Immature natural killer cell (primary cell): ENCODE data around the gene KATNB1. TPM values are rescaled to one million over a fixed set of nuclear protein-coding genes. Genes with fewer than 3 reads are reported as not detected.
A peak's percentile ranks its signal among the peaks of the same experiment; 100 is the strongest.

Experiments used
- DNase-seq, 3 donors: peaks; one replicate each; pipeline ENCODE4 v3.0.0; 2022; ENCODE audit warnings: mixed read lengths in 1 of 3
- H3K27ac Mint-ChIP-seq, 6 donors: one replicate each; pipeline ENCODE4 v1.8.0; 2020; ENCODE audit warnings: mixed read lengths in 6 of 6, mild to moderate bottlenecking in 5 of 6, inconsistent platforms in 4 of 6, moderate library complexity in 3 of 6
- H3K27me3 Mint-ChIP-seq, 3 donors: one replicate each; pipeline ENCODE4 v1.8.0; 2020 to 2021; ENCODE audit warnings: low read depth in 3 of 3, mild to moderate bottlenecking in 3 of 3, mixed read lengths in 3 of 3, moderate library complexity in 3 of 3, inconsistent platforms in 1 of 3
- H3K36me3 Mint-ChIP-seq, 3 donors: one replicate each; pipeline ENCODE4 v1.8.0; 2020; ENCODE audit warnings: mixed read lengths in 3 of 3, inconsistent platforms in 2 of 3, mild to moderate bottlenecking in 2 of 3
- H3K4me1 Mint-ChIP-seq, 2 donors: one replicate each; pipeline ENCODE4 v1.8.0; 2020; ENCODE audit warnings: inconsistent platforms in 2 of 2, mild to moderate bottlenecking in 2 of 2, mixed read lengths in 2 of 2, moderate library complexity in 1 of 2
- H3K4me3 Mint-ChIP-seq, 5 donors: one replicate each; pipeline ENCODE4 v1.8.0; 2020; ENCODE audit warnings: mild to moderate bottlenecking in 5 of 5, mixed read lengths in 5 of 5, inconsistent platforms in 3 of 5, moderate library complexity in 3 of 5
- H3K9me3 Mint-ChIP-seq, 6 donors: one replicate each; pipeline ENCODE4 v1.8.0; 2020; ENCODE audit warnings: mild to moderate bottlenecking in 6 of 6, mixed read lengths in 6 of 6, inconsistent platforms in 4 of 6, moderate library complexity in 3 of 6
- polyA plus RNA-seq, 3 donors: library from polyadenylated mRNA; unstranded; fragments of 300-500 nt; fragmentation: Illumina TruSeq; gene quantifications; one replicate each; pipeline ENCODE4 v1.2.3, GENCODE V29; 2021

KATNB1 gene
- polyA plus RNA-seq, 3 donors from 2014 or later = 21.6 to 43.9 (median 43.1) TPM

DNA sequence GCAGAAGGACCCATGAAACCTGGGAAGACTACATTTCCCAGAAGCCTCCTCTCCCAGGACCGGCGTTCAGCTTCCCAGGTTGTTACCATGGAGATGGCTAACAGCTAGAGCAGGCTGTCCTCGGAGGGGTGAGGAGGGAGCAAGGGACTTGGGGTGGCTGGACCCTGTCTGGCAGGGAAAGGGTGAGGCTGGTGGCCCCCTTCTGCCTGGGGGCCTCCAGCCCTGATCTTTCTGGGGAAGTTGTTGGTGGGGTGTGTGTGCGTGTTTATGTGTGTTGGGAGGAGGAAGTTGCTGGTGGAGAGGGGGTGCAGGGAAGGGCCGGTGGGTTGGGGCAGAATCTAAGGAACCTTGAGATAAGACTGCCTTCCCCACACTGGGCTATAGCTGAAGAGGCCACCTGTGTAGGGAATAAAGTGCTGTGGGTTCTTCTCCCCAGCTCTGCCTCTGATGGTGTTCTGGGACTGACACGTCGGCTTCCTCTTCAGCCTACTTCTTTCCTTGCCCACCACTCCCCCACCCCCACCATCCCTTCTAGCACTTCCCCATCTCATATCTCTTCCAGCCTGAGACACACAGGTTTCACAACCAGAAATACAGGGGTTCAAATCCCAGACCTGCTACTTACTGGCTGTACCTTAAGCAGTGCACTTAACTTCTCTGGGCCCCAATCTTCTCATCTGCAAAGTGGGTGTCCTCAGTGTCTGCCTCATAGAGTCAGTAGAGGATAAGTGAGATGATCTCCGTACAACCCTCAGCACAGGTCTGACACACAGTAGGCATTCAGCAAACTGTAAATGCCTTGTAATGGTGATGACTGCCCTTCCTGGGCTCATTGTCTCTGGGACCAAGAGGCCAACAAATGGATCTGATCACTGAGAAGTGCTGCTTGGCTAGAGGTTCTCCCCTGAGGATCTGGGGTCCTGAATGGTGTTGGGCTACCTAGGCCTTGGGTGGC is 40.6 kb upstream of the KATNB1 start, which contains the start of gene DRC7:
TSS of gene DRC7 (plus strand) at position 82 of the 955 bp plus-strand sequence. CDS start 3,144 bp downstream, outside the sequence.
- no peak within 1 kb of the TSS for H3K4me3 Mint-ChIP-seq
- H3K27me3 Mint-ChIP-seq = peaks cover 0 to 3% (median 2%) of the 10 kb centered on the region in 3 donors
- no peaks in the 10 kb centered on the region for H3K9me3 Mint-ChIP-seq
- peaks cover 9 to 11% of the 10 kb centered on the region in 2 donors for H3K4me1 Mint-ChIP-seq
- no peak for DNase-seq
- peak within 1 kb of the TSS in 3 of 6 donors; percentile 16 to 58 (median 49) for H3K27ac Mint-ChIP-seq
- no peaks in the 10 kb centered on the region for H3K36me3 Mint-ChIP-seq

DNA sequence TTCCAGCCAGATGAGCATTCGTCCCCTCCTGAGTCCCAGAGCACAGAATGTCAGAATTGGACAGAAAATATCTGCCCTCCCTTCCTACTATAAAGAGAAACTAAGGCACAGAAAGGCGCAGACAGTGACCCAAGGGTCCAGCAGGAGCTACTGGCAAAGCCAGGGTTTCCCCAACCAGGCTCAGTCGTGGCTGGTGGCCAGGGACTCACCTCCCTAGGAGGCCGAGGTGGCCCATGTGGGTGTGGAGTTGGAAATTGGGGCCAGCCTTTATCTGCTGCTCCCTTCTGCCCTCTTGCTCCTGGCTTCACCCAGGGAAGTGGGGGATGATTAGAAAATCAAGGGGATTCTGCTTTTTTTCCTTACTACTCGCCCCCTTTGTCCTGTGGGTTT is 39.9 kb upstream of the KATNB1 start:
- Mint-ChIP-seq H3K9me3 (no peaks in the 10 kb centered on the region), H3K36me3 (no peaks in the 10 kb centered on the region), H3K27ac (peak overlapping the region in 1 of 6 donors; percentile 16), H3K27me3 (peaks cover 0 to 3% (median 2%) of the 10 kb centered on the region in 3 donors), H3K4me3 (no peak overlapping the region), H3K4me1 (peaks cover 2 to 5% of the 10 kb centered on the region in 2 donors)
- no peak for DNase-seq

DNA sequence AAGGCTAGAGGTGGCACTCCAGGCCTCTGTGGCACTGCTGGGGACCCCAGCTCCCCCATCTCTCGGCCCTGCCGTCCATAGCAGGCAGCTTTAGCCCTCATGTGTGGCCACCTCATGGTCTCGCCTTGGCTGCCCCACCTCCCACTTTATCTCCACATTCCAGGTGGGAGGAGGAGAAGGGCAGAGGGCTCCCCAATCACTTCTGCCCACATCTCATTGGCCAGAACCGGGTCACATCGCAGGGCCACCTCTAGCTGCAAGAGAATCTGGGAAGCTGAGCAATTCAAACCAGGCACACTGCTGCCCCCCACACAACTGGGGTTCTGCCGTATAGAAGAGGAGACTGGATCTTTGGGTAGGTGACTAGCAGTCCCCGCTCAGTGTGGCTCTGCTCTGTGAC is 39.3 kb upstream of the KATNB1 start:
- H3K9me3 Mint-ChIP-seq = no peaks in the 10 kb centered on the region
- H3K27me3 Mint-ChIP-seq = peaks cover 0 to 3% (median 2%) of the 10 kb centered on the region in 3 donors
- H3K27ac Mint-ChIP-seq = no peak overlapping the region
- DNase-seq = no peak
- no peak overlapping the region for H3K4me3 Mint-ChIP-seq
- peaks cover 0 to 3% of the 10 kb centered on the region in 2 donors for H3K4me1 Mint-ChIP-seq
- H3K36me3 Mint-ChIP-seq = no peaks in the 10 kb centered on the region

DNA sequence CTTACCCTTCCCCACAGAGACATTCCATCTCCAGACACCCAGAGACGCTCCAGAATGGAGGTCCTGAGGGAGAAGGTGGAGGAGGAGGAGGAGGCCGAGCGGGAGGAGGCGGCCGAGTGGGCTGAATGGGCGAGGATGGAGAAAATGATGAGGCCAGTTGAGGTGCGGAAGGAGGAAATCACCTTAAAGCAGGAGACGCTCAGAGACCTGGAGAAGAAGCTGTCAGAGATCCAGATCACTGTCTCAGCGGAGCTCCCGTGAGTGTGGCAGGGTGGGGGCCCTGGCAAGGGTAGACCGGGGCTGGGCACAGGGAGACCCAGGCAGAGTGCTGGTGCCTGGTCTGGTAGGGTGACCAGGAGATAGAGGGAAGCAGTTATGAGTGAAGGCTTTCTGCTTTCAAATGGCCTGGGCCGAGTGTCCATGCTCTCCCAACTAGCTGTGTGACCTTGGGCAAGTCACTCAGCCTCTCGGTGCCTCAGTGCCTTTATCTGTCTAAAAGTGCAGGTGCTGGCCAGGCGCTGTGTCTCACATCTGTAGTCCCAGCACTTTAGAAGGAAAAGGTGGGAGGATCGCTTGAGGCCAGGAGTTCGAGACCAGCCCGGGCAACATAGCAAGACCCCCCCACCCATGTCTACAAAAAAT is 37.6 kb upstream of the KATNB1 start:
- DNase-seq = no peak
- no peaks in the 10 kb centered on the region for H3K9me3 Mint-ChIP-seq
- peaks cover 0 to 2% (median 0%) of the 10 kb centered on the region in 3 donors for H3K27me3 Mint-ChIP-seq
- H3K4me3 Mint-ChIP-seq = no peak overlapping the region
- peaks cover 0 to 2% of the 10 kb centered on the region in 2 donors for H3K4me1 Mint-ChIP-seq
- H3K36me3 Mint-ChIP-seq = no peaks in the 10 kb centered on the region
- no peak overlapping the region for H3K27ac Mint-ChIP-seq

DNA sequence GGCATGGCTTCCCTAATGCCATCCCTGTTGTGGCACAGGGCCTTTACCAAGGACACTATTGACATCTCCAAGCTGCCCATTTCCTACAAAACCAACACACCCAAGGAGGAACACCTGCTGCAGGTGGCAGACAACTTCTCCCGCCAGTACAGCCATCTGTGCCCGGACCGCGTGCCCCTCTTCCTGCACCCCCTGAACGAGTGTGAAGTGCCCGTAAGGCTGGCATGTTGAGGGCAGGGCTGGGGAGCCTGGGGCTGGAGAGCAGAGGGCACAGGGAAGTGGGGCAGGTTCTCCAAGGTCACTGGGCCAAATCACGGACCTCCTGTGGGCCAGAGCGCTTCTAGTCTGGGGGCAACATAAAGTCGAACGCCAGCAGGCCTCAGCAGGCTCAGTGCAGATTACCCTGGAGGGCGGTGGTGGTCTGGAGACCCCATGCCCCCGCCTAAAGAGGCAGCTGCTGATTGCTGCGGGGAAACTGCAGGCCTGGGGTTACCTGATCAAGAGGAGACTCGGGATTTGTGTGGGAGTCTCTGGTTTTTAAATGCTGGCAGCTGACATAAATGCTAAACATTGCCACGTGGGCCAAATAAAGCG is 36.7 kb upstream of the KATNB1 start:
- H3K4me3 Mint-ChIP-seq = no peak overlapping the region
- no peaks in the 10 kb centered on the region for H3K36me3 Mint-ChIP-seq
- H3K27me3 Mint-ChIP-seq = peaks cover 0 to 2% (median 0%) of the 10 kb centered on the region in 3 donors
- H3K4me1 Mint-ChIP-seq = peaks cover 0 to 2% of the 10 kb centered on the region in 2 donors
- no peaks in the 10 kb centered on the region for H3K9me3 Mint-ChIP-seq
- H3K27ac Mint-ChIP-seq = peak overlapping the region in 1 of 6 donors; percentile 30
- DNase-seq = no peak

DNA sequence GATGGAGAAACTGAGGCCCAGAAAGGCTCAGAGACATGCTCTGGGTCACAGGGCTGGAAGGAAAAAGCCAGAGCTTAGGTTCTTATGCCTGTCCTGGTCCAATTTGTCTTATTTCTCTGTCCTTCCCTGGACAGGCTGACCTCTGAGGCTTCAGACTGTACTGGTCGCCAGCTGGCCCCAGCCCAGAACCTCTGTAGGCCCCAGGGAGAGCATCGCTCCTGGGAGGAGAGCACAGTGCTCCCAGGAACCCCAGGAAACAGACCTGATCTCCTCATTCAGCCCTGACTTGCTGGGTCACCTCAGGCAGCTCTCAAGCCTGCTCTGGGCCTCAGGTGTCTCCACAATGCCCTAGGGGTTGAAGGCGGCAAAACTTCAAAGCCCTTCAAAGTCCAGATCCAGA is 36.1 kb upstream of the KATNB1 start:
- Mint-ChIP-seq H3K4me3 (no peak overlapping the region), H3K27ac (no peak overlapping the region), H3K4me1 (peaks cover 0 to 2% of the 10 kb centered on the region in 2 donors), H3K9me3 (no peaks in the 10 kb centered on the region), H3K27me3 (peaks cover 0 to 2% (median 0%) of the 10 kb centered on the region in 3 donors), H3K36me3 (no peaks in the 10 kb centered on the region)
- no peak for DNase-seq

DNA sequence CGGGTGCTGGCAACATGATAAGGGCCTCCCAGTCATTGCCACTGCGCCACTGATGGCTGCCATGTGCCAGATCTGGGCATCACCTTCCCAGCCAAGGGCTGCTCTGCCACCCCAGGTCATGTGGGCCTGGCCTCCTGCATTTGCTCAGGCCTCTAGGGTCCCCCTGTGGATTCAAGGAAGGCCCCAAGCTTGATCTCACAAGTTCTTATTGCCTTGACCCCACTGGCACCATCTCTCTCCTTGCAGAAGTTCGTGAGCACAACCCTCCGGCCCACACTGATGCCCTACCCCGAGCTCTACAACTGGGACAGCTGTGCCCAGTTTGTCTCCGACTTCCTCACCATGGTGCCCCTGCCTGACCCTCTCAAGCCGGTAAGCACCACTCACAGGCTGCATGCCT is 35.7 kb upstream of the KATNB1 start:
- Mint-ChIP-seq H3K36me3 (no peaks in the 10 kb centered on the region), H3K9me3 (no peaks in the 10 kb centered on the region), H3K4me1 (no peaks in the 10 kb centered on the region), H3K27me3 (peaks cover 0 to 2% (median 0%) of the 10 kb centered on the region in 3 donors), H3K4me3 (no peak overlapping the region), H3K27ac (no peak overlapping the region)
- no peak for DNase-seq

DNA sequence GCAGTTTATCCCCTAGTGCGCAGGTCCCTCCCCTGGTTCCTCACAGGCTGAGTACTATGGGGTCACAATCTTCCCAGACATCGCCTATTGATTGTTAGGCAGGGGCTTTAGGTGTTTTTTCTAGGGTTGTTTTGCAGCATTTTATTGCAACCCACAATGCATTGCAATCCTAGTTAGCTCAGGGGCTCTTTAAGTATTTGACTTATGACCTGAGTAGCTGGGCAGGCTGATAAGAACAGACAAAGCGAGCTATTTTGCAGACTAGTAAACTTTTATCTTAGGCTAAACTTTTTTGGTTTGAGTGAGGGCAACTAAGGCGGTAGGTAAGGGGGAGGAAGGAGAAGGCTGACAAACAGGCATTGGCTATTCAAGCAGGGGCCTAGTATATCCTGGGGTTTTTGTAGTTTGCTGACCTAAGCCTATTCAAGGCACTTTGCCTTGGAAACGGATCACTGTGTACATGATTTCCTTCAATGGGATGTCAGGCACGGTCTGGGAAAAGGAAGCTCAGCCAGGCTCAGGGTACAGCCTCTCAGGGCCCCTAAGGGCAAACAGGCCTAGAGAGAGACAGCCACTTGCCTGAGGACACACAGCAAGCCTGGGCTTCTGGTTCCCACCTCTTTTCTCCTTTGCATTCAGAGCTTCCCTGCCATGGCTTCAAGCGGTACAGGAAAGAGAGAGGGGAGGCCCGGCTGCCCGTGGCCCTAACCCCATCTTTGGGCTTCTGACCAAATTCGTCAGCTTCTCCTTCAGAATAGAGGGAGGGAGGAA is 34.6 kb upstream of the KATNB1 start:
- Mint-ChIP-seq H3K4me3 (no peak overlapping the region), H3K36me3 (no peaks in the 10 kb centered on the region)

DNA sequence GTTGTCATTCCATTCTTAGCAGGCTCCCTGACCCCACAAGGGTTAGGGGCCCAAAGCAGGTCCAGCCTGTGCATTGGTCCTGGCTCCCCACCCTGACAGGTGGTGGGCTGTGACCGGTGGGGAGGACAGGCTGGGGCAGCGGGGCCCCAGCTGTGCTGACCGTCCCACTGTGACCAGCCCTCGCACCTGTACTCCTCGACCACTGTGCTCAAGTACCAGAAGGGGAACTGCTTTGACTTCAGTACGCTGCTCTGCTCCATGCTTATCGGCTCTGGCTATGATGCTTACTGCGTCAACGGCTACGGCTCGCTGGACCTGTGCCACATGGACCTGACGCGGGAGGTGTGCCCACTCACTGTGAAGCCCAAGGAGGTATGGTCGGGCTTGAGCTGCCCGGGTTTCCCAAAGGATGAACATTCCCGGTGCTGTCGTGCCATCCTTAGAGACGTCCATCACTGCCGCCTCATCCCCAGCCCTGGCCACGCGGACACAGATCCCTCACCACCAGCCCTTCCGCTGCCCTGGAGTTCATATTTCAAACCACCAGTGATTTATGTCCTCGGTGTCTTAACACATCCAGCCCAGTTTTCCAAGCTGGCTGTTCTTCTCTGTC is 33.7 kb upstream of the KATNB1 start:
- Mint-ChIP-seq H3K4me1 (no peaks in the 10 kb centered on the region), H3K4me3 (no peak overlapping the region), H3K36me3 (no peaks in the 10 kb centered on the region), H3K9me3 (no peaks in the 10 kb centered on the region), H3K27ac (no peak overlapping the region), H3K27me3 (no peaks in the 10 kb centered on the region)
- no peak for DNase-seq

More for the DNA sequence above, 34.6 kb upstream of the KATNB1 start:
- H3K27me3 Mint-ChIP-seq = no peaks in the 10 kb centered on the region
- no peaks in the 10 kb centered on the region for H3K4me1 Mint-ChIP-seq
- DNase-seq = no peak
- peak overlapping the region in 1 of 6 donors; percentile 14 for H3K27ac Mint-ChIP-seq
- H3K9me3 Mint-ChIP-seq = no peaks in the 10 kb centered on the region

DNA sequence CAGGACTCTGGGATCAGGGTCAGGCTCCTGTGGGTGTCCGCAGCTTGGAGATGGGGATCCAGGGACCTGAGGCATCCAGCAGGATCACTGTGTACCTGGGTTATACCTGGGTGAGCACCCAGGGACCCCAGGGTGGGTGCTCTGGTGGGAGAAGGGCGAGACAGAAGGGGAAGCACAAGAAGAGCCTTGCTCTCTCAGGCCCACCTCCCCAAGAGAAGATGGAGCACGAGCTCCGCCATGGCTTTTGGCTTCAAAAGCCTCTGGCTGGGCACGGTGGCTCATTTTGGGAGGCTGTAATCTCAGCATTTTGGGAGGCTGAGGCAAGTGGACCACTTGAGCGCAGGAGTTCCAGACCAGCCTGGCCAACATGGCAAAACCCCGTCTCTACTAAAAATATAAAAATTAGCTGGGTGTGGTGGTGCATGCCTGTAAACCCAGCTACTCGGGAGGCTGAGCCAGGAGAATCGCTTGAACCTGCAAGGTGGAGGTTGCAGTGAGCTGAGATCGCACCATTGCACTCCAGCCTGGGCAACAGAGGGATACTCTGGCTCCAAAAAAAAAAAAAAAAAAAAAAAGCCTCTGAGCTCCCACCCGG is 32.1 kb upstream of the KATNB1 start:
- peaks cover 0 to 3% (median 0%) of the 10 kb centered on the region in 3 donors for H3K27me3 Mint-ChIP-seq
- no peaks in the 10 kb centered on the region for H3K9me3 Mint-ChIP-seq
- H3K4me1 Mint-ChIP-seq = no peaks in the 10 kb centered on the region
- DNase-seq = no peak
- no peaks in the 10 kb centered on the region for H3K36me3 Mint-ChIP-seq
- no peak overlapping the region for H3K4me3 Mint-ChIP-seq
- H3K27ac Mint-ChIP-seq = no peak overlapping the region

DNA sequence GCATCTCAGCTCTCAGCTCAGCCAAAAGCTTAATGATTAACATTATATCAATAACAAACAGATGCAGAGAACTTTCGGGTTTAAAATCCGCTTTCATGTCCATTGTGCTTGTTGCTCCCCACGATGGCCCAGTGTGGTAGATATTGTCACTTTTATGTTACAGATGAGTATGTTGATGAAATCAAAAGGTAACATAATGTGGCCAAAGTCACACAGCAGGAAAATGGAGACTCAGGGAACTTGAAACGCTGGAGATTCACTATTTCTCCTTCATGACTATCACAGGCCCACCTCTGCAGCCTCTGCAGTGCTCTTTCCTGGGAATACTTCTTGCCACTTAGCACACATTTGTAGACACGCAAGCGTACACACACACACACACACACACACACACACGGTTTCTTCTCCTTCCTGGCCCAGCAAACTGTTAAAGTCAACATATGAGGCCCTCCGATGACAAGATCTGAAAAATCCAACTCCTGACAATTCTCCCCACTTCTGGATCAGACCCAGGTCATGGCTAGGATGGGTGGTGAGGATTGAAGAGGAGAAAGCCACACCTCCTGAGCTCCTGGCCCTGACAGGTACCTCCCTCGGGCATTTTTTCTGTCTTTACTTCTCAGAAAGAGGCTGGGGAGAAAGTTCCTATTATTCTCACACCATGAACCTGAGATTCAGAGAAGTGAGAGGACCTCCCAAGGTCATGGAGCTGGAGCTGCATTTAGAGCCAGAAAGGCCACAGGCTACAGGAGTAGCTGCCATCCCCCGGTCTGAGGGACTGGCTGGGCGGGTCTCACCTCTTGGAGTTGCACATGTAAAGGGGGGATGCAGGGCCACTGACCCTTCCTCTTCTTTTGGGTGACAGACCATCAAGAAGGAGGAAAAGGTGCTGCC is 31.3 kb upstream of the KATNB1 start:
- Mint-ChIP-seq H3K9me3 (no peaks in the 10 kb centered on the region), H3K4me3 (no peak overlapping the region), H3K4me1 (no peaks in the 10 kb centered on the region), H3K27ac (no peak overlapping the region), H3K36me3 (no peaks in the 10 kb centered on the region), H3K27me3 (peaks cover 0 to 3% (median 0%) of the 10 kb centered on the region in 3 donors)
- no peak for DNase-seq
